SK-N-SH treated with all-trans-retinoic acid at 6 μM for 48 hours (cell line): ENCODE results near the gene COL15A1.

Experiments used
- ATAC-seq: fragments of 200-7000 bp; cut with Tn5 transposase; 3 replicates; pipeline ENCODE4 v1.9.1; 2020; ENCODE audit warnings: mild to moderate bottlenecking, moderate library complexity
- ARNTL ChIP-seq: fragments of 450-650 bp; formaldehyde crosslinking; IDR thresholded peaks from 2 replicates; pipeline ENCODE4 v1.5.0; 2020; ENCODE audit warnings: low read depth, mild to moderate bottlenecking, moderate library complexity, borderline replicate concordance
- BACH2 ChIP-seq: fragments of 250-450 bp; sonication (Bioruptor Pico); IDR thresholded peaks from 2 replicates; pipeline ENCODE4 v1.9.0; 2021; ENCODE audit warnings: mild to moderate bottlenecking, borderline replicate concordance
- CREB5 ChIP-seq: fragments of 250-450 bp; sonication (Bioruptor Pico); IDR thresholded peaks from 2 replicates; pipeline ENCODE4 v1.5.1; 2020; ENCODE audit warnings: low read depth, mild to moderate bottlenecking, moderate library complexity
- CSRNP3 ChIP-seq: fragments of 250-450 bp; sonication (Bioruptor Pico); IDR thresholded peaks from 2 replicates; pipeline ENCODE4 v1.5.1; 2021; ENCODE audit warnings: mild to moderate bottlenecking, moderate library complexity
- ESRRG ChIP-seq: fragments of 250-450 bp; sonication (Bioruptor Pico); IDR thresholded peaks from 2 replicates; pipeline ENCODE4 v1.6.1; 2021; ENCODE audit warnings: mild to moderate bottlenecking
- GLIS3 ChIP-seq: fragments of 250-450 bp; sonication (Bioruptor Pico); IDR thresholded peaks from 2 replicates; pipeline ENCODE4 v1.5.0; 2020; ENCODE audit warnings: mild to moderate bottlenecking, moderate library complexity
- ISL1 ChIP-seq: fragments of 250-450 bp; sonication (Bioruptor Pico); IDR thresholded peaks from 2 replicates; pipeline ENCODE4 v2.1.2; 2022; ENCODE audit warnings: mild to moderate bottlenecking, moderate library complexity
- OSR1 ChIP-seq: fragments of 250-450 bp; sonication (Bioruptor Pico); IDR thresholded peaks from 2 replicates; pipeline ENCODE4 v1.8.0; 2022; ENCODE audit warnings: moderate library complexity, mild to moderate bottlenecking, inconsistent platforms
- PATZ1 ChIP-seq: fragments of 250-450 bp; sonication (Bioruptor Pico); IDR thresholded peaks from 2 replicates; pipeline ENCODE4 v1.8.0; 2020; ENCODE audit warnings: mild to moderate bottlenecking, moderate library complexity, borderline replicate concordance
- POU6F1 ChIP-seq: fragments of 250-450 bp; sonication (Bioruptor Pico); IDR thresholded peaks from 2 replicates; pipeline ENCODE4 v1.8.0; 2021; ENCODE audit warnings: low read depth, mild to moderate bottlenecking, moderate library complexity, borderline replicate concordance
- PPARA ChIP-seq: fragments of 250-450 bp; sonication (Bioruptor Pico); IDR thresholded peaks from 2 replicates; pipeline ENCODE4 v1.5.0; 2020; ENCODE audit warnings: mild to moderate bottlenecking, borderline replicate concordance
- RARB ChIP-seq: fragments of 250-450 bp; sonication (Bioruptor Pico); IDR thresholded peaks from 2 replicates; pipeline ENCODE4 v1.8.0; 2021; ENCODE audit warnings: mild to moderate bottlenecking, moderate library complexity
- SNAI2 ChIP-seq: fragments of 250-450 bp; sonication (Bioruptor Pico); IDR thresholded peaks from 2 replicates; pipeline ENCODE4 v1.5.0; 2020; ENCODE audit warnings: mild to moderate bottlenecking, moderate library complexity
- TCF4 ChIP-seq: fragments of 250-450 bp; sonication (Bioruptor Pico); IDR thresholded peaks from 2 replicates; pipeline ENCODE4 v1.8.0; 2021; ENCODE audit warnings: mild to moderate bottlenecking, moderate library complexity, borderline replicate concordance
- TOX ChIP-seq: fragments of 250-450 bp; sonication (Bioruptor Pico); IDR thresholded peaks from 2 replicates; pipeline ENCODE4 v1.8.0; 2021; ENCODE audit warnings: mild to moderate bottlenecking, moderate library complexity, borderline replicate concordance
- ZC3H10 ChIP-seq: fragments of 250-450 bp; sonication (Bioruptor Pico); IDR thresholded peaks from 2 replicates; pipeline ENCODE4 v1.5.1; 2021; ENCODE audit warnings: mild to moderate bottlenecking, moderate library complexity
- ZFP3 ChIP-seq: fragments of 250-450 bp; sonication (Bioruptor Pico); IDR thresholded peaks from 2 replicates; pipeline ENCODE4 v1.5.0; 2020; ENCODE audit warnings: mild to moderate bottlenecking, moderate library complexity
- ZFP30 ChIP-seq: fragments of 450-650 bp; formaldehyde crosslinking; IDR thresholded peaks from 2 replicates; pipeline ENCODE4 v1.5.0; 2022; ENCODE audit warnings: mild to moderate bottlenecking, moderate library complexity
- ZNF565 ChIP-seq: fragments of 450-650 bp; formaldehyde crosslinking; conservative IDR thresholded peaks from 2 replicates; pipeline ENCODE4 v1.5.0; 2020; ENCODE audit warnings: low read depth, mild to moderate bottlenecking, moderate library complexity
- ZNF70 ChIP-seq: fragments of 450-650 bp; formaldehyde crosslinking; IDR thresholded peaks from 2 replicates; pipeline ENCODE4 v1.5.0; 2020; ENCODE audit warnings: mild to moderate bottlenecking, moderate library complexity

Gene COL15A1

GRCh38 chr9:99070681-99071080 lies 127.0 kb downstream of the COL15A1 start:
- no peak for ATAC-seq
- no peak for TF ChIP-seq ZFP30 (CRISPR knock-in tag)
- TF ChIP-seq SNAI2 (CRISPR knock-in tag), result no peak
- no peak for TF ChIP-seq ARNTL (CRISPR knock-in tag)
- no peak for TF ChIP-seq ZC3H10 (CRISPR knock-in tag)
- no peak for TF ChIP-seq ZNF70 (CRISPR knock-in tag)
- no peak for TF ChIP-seq POU6F1 (CRISPR knock-in tag)
- no peak for TF ChIP-seq ZFP3 (CRISPR knock-in tag)
- no peak for TF ChIP-seq ESRRG (CRISPR knock-in tag)
- TF ChIP-seq CSRNP3 (CRISPR knock-in tag), result no peak
- TF ChIP-seq ZNF565 (CRISPR knock-in tag), result no peak
- no peak for TF ChIP-seq TCF4 (CRISPR knock-in tag)
- TF ChIP-seq OSR1 (CRISPR knock-in tag), result no peak
- TF ChIP-seq BACH2 (CRISPR knock-in tag), result no peak
- TF ChIP-seq CREB5 (CRISPR knock-in tag), result no peak
- no peak for TF ChIP-seq PATZ1 (CRISPR knock-in tag)
- no peak for TF ChIP-seq RARB (CRISPR knock-in tag)
- TF ChIP-seq PPARA, result no peak
- no peak for TF ChIP-seq ISL1 (CRISPR knock-in tag)

GRCh38 chr9:99071313-99072039 lies 127.8 kb downstream of the COL15A1 start:
- TF ChIP-seq ZNF70 (CRISPR knock-in tag), result no peak
- TF ChIP-seq PATZ1 (CRISPR knock-in tag), result no peak
- TF ChIP-seq CSRNP3 (CRISPR knock-in tag), result no peak
- no peak for TF ChIP-seq ARNTL (CRISPR knock-in tag)
- TF ChIP-seq TOX, result no peak
- no peak for TF ChIP-seq SNAI2 (CRISPR knock-in tag)
- no peak for TF ChIP-seq ZNF565 (CRISPR knock-in tag)
- no peak for TF ChIP-seq ESRRG (CRISPR knock-in tag)
- no peak for TF ChIP-seq POU6F1 (CRISPR knock-in tag)
- TF ChIP-seq OSR1 (CRISPR knock-in tag), result no peak
- TF ChIP-seq GLIS3 (CRISPR knock-in tag), result no peak
- TF ChIP-seq BACH2 (CRISPR knock-in tag), result no peak
- no peak for TF ChIP-seq TCF4 (CRISPR knock-in tag)
- ATAC-seq, result no peak
